PC-3 (cell line): Measurements from ENCODE around the gene GTF2H3. TPM values are rescaled to one million over a fixed set of nuclear protein-coding genes. Genes with fewer than 3 reads are reported as not detected.
A peak's percentile ranks its signal among the peaks of the same experiment; 100 is the strongest.

ENCODE experiments used
- ATAC-seq: fragments of 200-7000 bp; cut with Tn5 transposase; 2 replicates; pipeline ENCODE4 v1.9.1; 2020; ENCODE audit warnings: mild to moderate bottlenecking, moderate library complexity
- BruUV-seq: library from RNA; stranded (reverse); fragments of 400-500 nt; replicated peaks from 2 replicates; lab custom pipeline; 2021; lab: Mats Ljungman, UMichigan
- CTCF ChIA-PET: fragments of 300-600 bp; sonication (Branson Sonifier 250); formaldehyde crosslinking; loops from one replicate; lab custom pipeline; 2022; ENCODE audit warnings: antibody characterized with exemption; lab: Charles Lee
- POLR2A ChIA-PET: fragments of 300-600 bp; sonication (Branson Sonifier 250); formaldehyde crosslinking; loops from one replicate; lab custom pipeline; 2022; ENCODE audit warnings: antibody characterized with exemption; ENCODE audit not compliant: unreplicated experiment; lab: Charles Lee
- DNase-seq: peaks from one replicate; pipeline ENCODE4 v3.0.0-alpha.2; 2015
- H2AFZ ChIP-seq: fragments of 300-600 bp; sonication (generic); 2 replicates; pipeline ENCODE4 v1.6.0; 2016; ENCODE audit warnings: antibody characterized with exemption, low read length
- H3F3A ChIP-seq: fragments of 300-600 bp; sonication (generic); one replicate; pipeline ENCODE4 v1.6.0; 2017; ENCODE audit warnings: antibody characterized with exemption, low read length, control low read depth, mild to moderate bottlenecking; ENCODE audit not compliant: unreplicated experiment
- H3K27ac ChIP-seq: fragments of 300-600 bp; sonication (generic); 2 replicates; pipeline ENCODE4 v1.5.1; 2016; ENCODE audit warnings: mild to moderate bottlenecking, low read length
- H3K27me3 ChIP-seq: fragments of 300-600 bp; sonication (generic); 2 replicates; pipeline ENCODE4 v1.6.1; 2016; ENCODE audit warnings: low read length, mixed read lengths
- H3K36me3 ChIP-seq: fragments of 300-600 bp; sonication (generic); 2 replicates; pipeline ENCODE4 v1.6.1; 2016; ENCODE audit warnings: low read depth, mixed run types, low read length, mixed read lengths
- H3K4me1 ChIP-seq: fragments of 300-600 bp; sonication (generic); 2 replicates; pipeline ENCODE4 v1.5.1; 2016; ENCODE audit warnings: low read length; ENCODE audit not compliant: insufficient read depth
- H3K4me2 ChIP-seq: fragments of 300-600 bp; sonication (generic); 2 replicates; pipeline ENCODE4 v1.6.0; 2016; ENCODE audit warnings: low read length
- H3K4me3 ChIP-seq: fragments of 300-600 bp; sonication (generic); 2 replicates; pipeline ENCODE4 v1.5.1; 2016; ENCODE audit warnings: mild to moderate bottlenecking, low read length, mixed read lengths
- H3K79me2 ChIP-seq: fragments of 300-600 bp; sonication (generic); 2 replicates; pipeline ENCODE4 v1.6.1; 2017; ENCODE audit warnings: low read length, mixed read lengths
- H3K9ac ChIP-seq: fragments of 300-600 bp; sonication (generic); 2 replicates; pipeline ENCODE4 v1.6.0; 2016; ENCODE audit warnings: mild to moderate bottlenecking, low read length
- H3K9me2 ChIP-seq: fragments of 300-600 bp; sonication (generic); replicated peaks from 2 replicates; pipeline ENCODE4 v1.6.1; 2016; ENCODE audit warnings: mixed run types, low read length, mixed read lengths
- H3K9me3 ChIP-seq: fragments of 300-600 bp; sonication (generic); 2 replicates; pipeline ENCODE4 v1.6.1; 2016; ENCODE audit warnings: low read length, mixed read lengths
- H4K20me1 ChIP-seq: fragments of 300-600 bp; sonication (generic); 2 replicates; pipeline ENCODE4 v1.6.1; 2016; ENCODE audit warnings: low read length, mixed read lengths
- CTCF ChIP-seq: fragments of 300-600 bp; sonication (generic); conservative IDR thresholded peaks from 2 replicates; pipeline ENCODE4 v1.5.1; 2017; ENCODE audit warnings: antibody characterized with exemption, low read depth, mild to moderate bottlenecking, low read length
- EZH2 ChIP-seq: fragments of 300-600 bp; sonication (generic); IDR thresholded peaks from one replicate; pipeline ENCODE4 v1.6.1; 2017; ENCODE audit warnings: antibody characterized with exemption, mild to moderate bottlenecking, low read length; ENCODE audit not compliant: unreplicated experiment
- EZH2phosphoT487 ChIP-seq: fragments of 300-600 bp; sonication (generic); IDR thresholded peaks from 2 replicates; pipeline ENCODE4 v1.6.1; 2018; ENCODE audit warnings: mild to moderate bottlenecking, antibody characterized with exemption, low read length, borderline replicate concordance
- intact Hi-C: fragments of 100-400 bp; cut with micrococcal nuclease; formaldehyde crosslinking; loops from 2 replicates; pipeline ENCODE4 v1.9.0; 2023
- total RNA-seq: library from RNA; depleted of rRNA; stranded (reverse); fragments of >200 nt; gene quantifications from 2 replicates; pipeline ENCODE4 v1.2.3, GENCODE V29; 2014

Gene GTF2H3
- total RNA-seq, 1 experiment from 2014 or later: 24.2 TPM

GRCh38 chr12:123607756-123608155 is 25.9 kb upstream of the GTF2H3 start:
- ATAC-seq (no peak), DNase-seq (no peak)
- peaks cover 67% of the 10 kb centered on the region for H3K79me2 ChIP-seq
- BruUV-seq: no TSS peak
- 0 out of 2 replicates have a peak, but pooled peaks cover 2% of the 10 kb centered on the region for H3K4me1 ChIP-seq
- peaks cover 76% of the 10 kb centered on the region for H3K36me3 ChIP-seq
- H3K9ac ChIP-seq: no peak overlapping the region
- ChIA-PET CTCF (no interaction called here), POLR2A (no interaction called here)
- no peaks in the 10 kb centered on the region for H3K27me3 ChIP-seq
- no peak overlapping the region for H3K4me3 ChIP-seq
- H3K4me2 ChIP-seq: no peak overlapping the region
- intact Hi-C loops: no loop called here
- H2AFZ ChIP-seq: no peak overlapping the region
- no peaks in the 10 kb centered on the region for H3K9me2 ChIP-seq
- no peaks in the 10 kb centered on the region for H3K9me3 ChIP-seq
- no peak overlapping the region for H3K27ac ChIP-seq
- no peaks in the 10 kb centered on the region for H3F3A ChIP-seq
- 0 out of 2 replicates have a peak, but pooled peaks cover 10% of the 10 kb centered on the region for H4K20me1 ChIP-seq
- TF ChIP-seq EZH2 (no peak), EZH2phosphoT487 (no peak), CTCF (no peak)

- Histone ChIP-seq H3K9me2 (no peaks in the 10 kb centered on the region), H3K4me2 (no peak overlapping the region), H3K4me3 (no peak overlapping the region), H3K9ac (no peak overlapping the region), H2AFZ (no peak overlapping the region), H3K27me3 (no peaks in the 10 kb centered on the region), H4K20me1 (0 out of 2 replicates have a peak, but pooled peaks cover 7% of the 10 kb centered on the region), H3K79me2 (peaks cover 63% of the 10 kb centered on the region), H3F3A (no peaks in the 10 kb centered on the region), H3K27ac (no peak overlapping the region), H3K36me3 (peaks cover 80% of the 10 kb centered on the region), H3K9me3 (no peaks in the 10 kb centered on the region), H3K4me1 (0 out of 2 replicates have a peak, but pooled peaks cover 2% of the 10 kb centered on the region)
- BruUV-seq: no TSS peak
- no peak for ATAC-seq
- TF ChIP-seq CTCF: no peak
- TF ChIP-seq EZH2phosphoT487: no peak
- TF ChIP-seq EZH2: no peak
- CTCF ChIA-PET: no interaction called here
- no peak for DNase-seq
- intact Hi-C loops: no loop called here
- POLR2A ChIA-PET: no interaction called here
Observed at GRCh38 chr12:123608182-123608581, 25.4 kb upstream of the GTF2H3 start.

DNA sequence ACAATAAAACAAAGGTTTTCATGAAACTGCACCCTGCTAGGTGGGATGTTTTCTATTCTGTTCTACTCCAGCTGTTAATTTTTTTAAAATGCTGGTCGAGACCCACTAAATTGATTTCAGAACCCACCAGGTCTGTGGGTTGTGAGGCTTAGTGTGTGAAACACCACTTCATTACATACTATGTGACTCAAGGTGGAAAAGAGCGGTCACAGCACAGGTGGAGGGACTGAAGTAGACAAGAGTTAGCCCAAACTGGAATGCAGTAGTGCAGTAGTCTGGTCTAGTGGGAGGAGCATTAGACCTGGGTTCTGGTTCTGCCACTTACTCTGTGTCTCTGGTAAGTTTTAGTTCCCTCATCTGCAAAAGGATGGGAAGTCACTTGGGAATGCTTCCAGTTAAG is 19.5 kb upstream of the GTF2H3 start:
- Histone ChIP-seq H3K27me3 (no peaks in the 10 kb centered on the region), H4K20me1 (no peaks in the 10 kb centered on the region), H3K79me2 (0 out of 2 replicates have a peak, but pooled peaks cover 12% of the 10 kb centered on the region), H3K9ac (no peak overlapping the region), H3K27ac (no peak overlapping the region), H3K4me1 (peaks cover 4% of the 10 kb centered on the region), H3K9me3 (no peaks in the 10 kb centered on the region), H3K36me3 (peaks cover 77% of the 10 kb centered on the region), H3K4me3 (no peak overlapping the region), H2AFZ (no peak overlapping the region), H3K4me2 (no peak overlapping the region), H3K9me2 (no peaks in the 10 kb centered on the region), H3F3A (no peaks in the 10 kb centered on the region)
- no peak for TF ChIP-seq EZH2
- TF ChIP-seq CTCF: no peak
- TF ChIP-seq EZH2phosphoT487: no peak
- ATAC-seq (peak; percentile 30; the same call in 1 of the 2 replicates), DNase-seq (no peak)
- ChIA-PET CTCF (no interaction called here), POLR2A (no interaction called here)
- intact Hi-C loops: no loop called here
- no TSS peak for BruUV-seq
